ENCODE results near the gene SKI.

GRCh38 chr1:2310332-2311183, 82.4 kb downstream of the SKI start:
- TF ChIP-seq, protein P1, sequence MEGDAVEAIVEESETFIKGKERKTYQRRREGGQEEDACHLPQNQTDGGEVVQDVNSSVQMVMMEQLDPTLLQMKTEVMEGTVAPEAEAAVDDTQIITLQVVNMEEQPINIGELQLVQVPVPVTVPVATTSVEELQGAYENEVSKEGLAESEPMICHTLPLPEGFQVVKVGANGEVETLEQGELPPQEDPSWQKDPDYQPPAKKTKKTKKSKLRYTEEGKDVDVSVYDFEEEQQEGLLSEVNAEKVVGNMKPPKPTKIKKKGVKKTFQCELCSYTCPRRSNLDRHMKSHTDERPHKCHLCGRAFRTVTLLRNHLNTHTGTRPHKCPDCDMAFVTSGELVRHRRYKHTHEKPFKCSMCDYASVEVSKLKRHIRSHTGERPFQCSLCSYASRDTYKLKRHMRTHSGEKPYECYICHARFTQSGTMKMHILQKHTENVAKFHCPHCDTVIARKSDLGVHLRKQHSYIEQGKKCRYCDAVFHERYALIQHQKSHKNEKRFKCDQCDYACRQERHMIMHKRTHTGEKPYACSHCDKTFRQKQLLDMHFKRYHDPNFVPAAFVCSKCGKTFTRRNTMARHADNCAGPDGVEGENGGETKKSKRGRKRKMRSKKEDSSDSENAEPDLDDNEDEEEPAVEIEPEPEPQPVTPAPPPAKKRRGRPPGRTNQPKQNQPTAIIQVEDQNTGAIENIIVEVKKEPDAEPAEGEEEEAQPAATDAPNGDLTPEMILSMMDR (IDR thresholded peaks at IDR 0.05): no peak
- no peak for TF ChIP-seq POLR2A (IDR thresholded peaks at IDR 0.05)
